CD4-positive, alpha-beta T cell treated with Interleukin-12 subunit alpha and Interleukin-12 subunit beta, for 1 hour (primary cell): ENCODE measurements around the gene EXTL2.
"Not testable (repeated sequence)": the region's sequence is repeated elsewhere in the genome, so short reads cannot be mapped to it uniquely, and the experiment has no call there.

Experiments used
- DNase-seq: peaks from one replicate; pipeline ENCODE4 v3.0.0-alpha.2; 2020

EXTL2 gene

DNA sequence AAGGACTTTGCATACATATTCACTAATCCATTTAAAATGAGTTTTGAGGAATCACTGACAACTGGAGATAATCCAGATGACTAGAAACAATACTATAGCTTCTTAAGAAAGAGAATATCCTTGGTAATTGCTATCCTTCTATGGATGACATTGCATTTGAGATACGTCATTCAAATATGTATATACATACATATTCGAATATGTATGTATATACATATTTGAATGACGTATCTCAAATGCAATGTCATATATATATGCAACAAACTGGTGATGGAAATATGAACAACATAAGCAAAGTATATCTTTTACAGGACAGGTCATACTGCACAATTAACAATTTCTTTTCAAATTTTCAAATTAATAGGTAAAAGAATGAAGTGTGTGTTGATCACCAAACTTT is 41.7 kb downstream of the EXTL2 start:
- DNase-seq: no peak

DNA sequence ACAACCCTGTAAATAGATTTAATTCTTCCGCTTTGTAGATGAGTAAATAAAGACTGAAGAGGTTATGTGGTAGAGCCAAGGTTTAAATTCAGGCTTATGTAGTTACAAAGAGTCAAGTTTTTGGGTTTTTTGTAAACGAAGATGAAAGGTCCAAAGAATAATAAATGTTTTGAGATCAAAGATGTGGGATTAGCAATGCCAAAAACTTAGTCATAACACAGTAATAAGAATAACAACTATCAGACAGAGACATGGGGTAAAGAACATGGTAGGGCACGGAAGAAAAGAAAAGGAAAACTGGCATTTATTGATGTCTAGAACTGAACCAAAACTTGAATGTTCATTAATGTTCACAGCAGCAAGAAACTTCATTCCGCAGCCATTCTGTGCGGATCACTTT is 42.9 kb downstream of the EXTL2 start:
- DNase-seq: no peak

- no peak for DNase-seq
These were observed 47.1 kb downstream of the EXTL2 start for GRCh38 chr1:100847361-100848082.

DNA sequence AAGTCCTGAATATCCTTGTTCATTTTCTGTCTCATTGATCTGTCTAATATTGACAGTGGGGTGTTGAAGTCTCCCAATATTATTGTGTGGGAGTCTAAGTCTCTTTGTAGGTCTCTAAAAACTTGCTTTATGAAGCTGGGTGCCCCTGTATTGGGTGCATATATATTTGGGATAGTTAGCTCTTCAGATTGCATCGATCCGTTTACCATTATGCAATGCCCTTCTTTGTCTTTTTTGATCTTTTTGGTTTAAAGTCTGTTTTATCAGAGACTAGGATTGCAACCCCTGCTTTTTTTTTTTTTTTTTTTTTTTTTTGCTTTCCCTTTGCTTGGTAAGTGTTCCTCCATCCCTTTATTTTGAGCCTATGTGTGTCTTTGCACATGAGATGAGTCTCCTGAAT is 51.5 kb downstream of the EXTL2 start:
- DNase-seq: not testable (repeated sequence)

- DNase-seq: no peak
These were observed 58.5 kb downstream of the EXTL2 start for GRCh38 chr1:100835866-100836842.

DNA sequence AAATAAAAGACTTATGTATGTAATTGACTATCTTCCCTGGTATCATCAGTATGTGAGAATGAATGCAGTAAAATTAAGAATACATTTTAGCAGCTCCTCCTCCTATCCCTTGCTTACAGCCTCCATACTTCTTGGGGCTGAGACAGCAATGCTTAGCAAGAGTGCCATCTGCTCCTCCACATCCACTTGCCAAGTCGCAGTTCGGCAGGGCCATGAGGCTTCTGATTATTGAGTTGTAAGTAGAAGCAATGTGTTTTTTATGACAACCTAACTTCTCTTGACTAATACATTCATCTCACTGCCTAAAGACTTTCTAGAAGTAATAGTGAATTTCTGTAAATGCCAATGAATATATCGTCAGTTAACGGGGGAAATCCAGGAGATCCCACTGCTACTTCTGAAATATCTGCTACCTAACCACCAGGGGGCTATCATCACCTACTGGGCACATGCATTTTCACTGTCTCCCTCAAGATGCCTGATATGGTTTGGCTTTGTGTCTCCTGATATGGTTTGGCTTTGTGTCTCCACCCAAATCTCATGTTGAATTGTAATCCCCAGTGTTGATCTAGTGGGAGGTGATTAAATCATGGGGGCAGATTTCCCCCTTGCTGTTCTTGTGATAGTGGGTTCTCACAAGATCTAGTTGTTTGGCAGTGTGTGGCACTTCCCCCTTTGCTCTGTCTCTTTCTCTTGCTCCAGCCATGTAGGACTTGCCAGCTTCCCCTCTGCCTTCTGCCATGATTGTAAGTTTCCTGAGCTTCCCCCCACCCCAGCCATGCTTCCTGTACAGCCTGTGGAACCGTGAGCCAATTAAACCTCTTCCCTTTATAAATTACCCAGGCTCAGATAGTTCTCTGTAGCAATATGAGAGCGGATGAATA is 59.6 kb downstream of the EXTL2 start:
- peak; percentile 22 for DNase-seq

GRCh38 chr1:100832694-100833428 is 61.8 kb downstream of the EXTL2 start:
- DNase-seq: no peak

- not testable (repeated sequence) for DNase-seq
These were observed 69.0 kb downstream of the EXTL2 start for GRCh38 chr1:100825666-100826065.
